NCI-H146 treated with DMSO at 0.1 percent for 48 hours (cell line): Measurements from ENCODE around the gene DNAJB5.
"Not testable (repeated sequence)": the region's sequence is repeated elsewhere in the genome, so short reads cannot be mapped to it uniquely, and the experiment has no call there.

Source experiments
- DNase-seq: peaks from one replicate; lab custom pipeline; 2025; ENCODE audit not compliant: unreplicated experiment; lab: John Stamatoyannopoulos, UW

The DNAJB5 gene

DNA sequence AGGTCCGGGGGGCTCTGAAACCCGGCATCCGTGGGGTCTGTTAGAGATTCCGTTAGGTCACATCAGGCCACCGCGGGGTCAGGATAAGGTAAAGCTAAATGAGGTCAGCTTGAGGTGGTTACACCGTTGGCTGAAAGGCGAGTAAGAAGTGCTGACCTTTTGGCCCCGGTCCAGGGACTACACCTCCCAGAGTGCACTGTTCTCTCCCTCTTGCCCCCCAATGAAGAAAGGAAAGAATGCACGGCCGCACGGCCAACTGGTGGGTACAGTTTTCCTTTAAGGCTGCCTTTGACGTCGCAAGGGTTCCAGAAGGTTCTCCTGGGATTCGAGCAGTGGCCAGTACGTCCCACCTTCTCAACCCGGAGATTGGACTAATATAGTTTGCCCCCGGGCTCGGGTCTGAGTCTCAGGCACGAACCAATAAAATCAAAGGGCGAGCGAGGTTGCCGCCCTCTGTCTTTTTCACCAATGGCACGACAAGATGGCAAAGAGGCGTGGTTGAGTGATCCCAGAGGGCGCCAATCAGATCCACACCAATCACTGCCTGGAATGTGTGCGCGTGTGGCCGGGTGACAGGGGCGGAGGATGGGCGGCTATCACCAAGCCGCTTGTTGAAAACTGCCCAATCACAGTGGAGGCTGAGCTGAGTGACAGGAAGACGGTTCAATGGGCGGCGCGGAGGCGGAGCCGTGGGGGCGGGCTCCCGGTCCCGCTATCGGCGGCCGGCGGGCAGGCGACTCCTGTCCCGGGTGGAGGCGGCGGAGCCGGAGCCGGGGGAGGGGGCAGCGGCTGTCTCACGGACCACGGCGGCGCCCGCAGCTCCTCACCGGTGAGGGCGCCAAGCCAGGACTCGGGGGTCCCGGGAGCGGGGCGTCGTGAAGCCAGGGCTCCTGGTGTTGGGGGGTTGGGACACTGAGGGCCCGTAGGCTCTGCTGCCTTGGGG, at the start of gene DNAJB5:
DNAJB5 (plus strand) TSS at position 743 of the 943 bp plus-strand sequence. CDS start 886 bp downstream, outside the sequence.
- peak; percentile 99 for DNase-seq

DNA sequence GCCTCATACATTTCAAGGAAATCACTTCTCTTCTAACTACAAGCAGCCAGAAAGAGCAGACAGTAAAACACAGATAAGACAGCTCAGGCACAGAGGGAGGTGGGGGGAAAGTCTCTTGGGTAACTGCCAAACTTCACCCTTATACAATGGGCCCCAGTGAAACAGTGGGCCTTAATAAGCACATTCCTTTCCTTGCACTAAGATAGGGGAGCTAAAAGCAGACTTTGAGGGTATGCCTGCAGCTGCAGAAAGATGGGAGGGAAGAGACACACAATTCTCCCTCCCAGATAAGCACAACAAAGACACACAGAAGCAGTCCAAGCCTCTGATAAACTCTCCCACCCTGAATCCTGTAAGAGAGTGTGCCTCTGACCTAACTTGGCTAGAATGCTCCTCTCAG, 49.6 kb upstream of the DNAJB5 start:
- DNase-seq = not testable (repeated sequence)

DNA sequence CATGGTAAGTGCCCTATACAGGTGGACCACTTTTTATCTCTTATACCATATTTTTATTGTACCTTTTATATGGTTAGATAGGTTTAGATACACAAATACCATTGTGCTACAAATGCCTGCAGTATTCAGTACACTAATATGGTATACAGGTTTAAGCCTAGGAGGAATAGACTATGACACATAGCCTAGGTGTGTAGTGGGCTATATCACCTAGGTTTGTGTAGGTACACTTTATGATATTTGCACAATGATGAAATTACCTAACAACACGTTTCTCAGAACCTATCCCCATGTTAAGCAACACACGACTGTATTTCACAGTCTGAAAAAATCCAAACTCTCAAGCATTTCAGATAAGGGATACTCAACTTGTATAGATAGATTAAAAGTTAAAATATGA, 41.1 kb upstream of the DNAJB5 start:
- no peak for DNase-seq

DNA sequence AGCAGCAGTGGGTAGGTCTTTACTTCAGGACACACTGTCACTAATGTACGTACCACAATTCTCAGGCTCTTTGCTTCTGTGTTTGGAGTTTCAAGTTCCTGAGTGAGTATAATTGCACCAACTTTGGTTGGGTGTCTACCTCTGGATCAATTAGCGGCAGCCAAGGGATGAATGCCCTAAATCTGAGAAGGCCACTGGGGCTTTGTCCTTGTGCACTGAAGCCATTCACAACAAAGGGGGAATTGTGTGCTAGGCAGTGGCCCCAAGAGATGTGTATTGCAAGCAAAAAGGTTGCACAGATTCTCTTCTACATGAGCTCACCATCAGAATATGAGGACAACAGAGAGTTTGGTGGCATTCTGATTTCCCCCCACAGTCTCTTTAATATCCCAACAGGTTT, 35.3 kb upstream of the DNAJB5 start:
- DNase-seq = no peak

DNA sequence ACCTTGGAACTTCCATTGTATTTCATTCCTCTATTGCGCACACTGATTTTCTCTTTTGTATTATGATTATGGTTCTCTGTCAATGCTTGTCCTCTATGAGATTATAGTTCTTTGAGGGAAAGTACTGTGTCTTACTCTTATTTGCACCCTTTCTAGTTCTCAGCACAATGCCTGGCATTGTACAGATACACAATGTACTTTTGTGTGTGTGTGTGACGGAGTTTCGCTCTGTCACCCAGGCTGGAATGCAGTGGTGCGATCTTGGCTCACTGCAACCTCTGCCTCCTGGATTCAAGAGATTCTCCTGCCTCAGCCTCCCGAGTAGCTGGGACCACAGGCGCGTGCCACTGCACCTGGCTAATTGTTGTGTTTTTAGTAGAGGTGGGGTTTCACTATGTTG, 33.5 kb upstream of the DNAJB5 start:
- DNase-seq = not testable (repeated sequence)

DNA sequence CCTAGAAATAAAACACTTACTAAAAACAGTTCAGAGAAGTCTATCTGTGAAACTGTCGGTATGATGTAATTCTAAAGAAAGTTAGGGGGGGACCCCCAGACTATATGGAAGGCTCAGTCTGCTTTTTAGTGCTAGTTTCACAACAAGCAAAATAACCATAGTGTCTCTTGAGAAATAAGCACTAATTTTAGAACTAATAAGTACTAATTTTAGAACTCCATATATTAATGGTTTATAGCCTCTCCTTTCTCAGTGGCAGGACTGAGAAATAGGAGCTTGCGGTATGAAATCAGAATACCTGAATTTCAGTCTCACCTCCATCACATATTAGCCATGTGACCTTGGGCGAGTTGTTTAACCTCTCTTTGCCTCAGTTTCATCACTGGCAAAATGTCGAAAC, 32.9 kb upstream of the DNAJB5 start:
- DNase-seq = no peak

DNA sequence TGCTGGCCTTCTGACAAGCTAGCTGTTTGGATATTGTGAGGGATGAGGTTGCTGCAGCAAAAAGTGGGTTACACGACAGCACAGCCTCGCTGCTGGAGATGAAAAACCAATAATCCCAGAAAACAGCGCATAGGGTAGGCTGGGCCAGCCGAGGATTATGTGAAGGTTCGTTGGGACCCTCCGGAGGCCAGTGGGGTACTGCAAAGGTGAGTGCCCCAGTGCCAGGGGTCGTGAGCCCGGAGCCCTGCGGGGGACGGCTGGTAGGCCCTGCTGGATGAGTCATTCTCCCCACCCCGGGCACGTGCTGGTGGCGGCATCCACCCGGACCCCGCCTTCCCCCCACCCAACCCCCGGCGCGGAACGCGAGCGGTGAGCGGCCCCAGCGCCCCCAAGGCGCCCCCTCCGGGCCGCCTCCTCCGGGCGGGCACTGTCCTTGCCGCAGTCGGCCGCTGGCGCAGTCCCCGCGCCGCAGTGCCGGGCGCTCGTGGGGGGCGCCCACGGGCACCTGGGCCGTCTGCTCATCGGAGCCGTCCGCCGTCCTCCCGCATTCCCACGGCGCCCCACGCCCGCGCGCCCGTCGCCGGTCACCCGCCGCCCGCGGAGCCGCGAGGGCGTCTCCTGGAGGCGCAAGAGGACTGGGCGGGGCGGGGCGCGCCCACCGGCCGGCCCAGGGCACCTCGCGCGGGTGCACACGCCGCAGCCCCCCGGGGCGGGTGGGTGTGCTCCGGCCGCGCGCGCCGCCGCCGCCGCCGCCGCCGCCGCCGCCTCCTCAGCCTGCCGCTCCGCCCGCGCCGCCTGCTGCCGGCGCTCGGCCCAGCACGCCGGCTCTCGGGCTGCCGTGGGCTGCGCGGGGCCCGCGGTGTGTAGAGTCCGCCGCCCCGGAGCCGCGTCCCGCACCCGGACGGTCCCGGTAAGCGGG, 31.8 kb upstream of the DNAJB5 start, which contains the start of gene PHF24:
PHF24 (plus strand) TSS at position 794 of the 919 bp plus-strand sequence. CDS start 13,014 bp downstream, outside the sequence.
- DNase-seq = no peak

DNA sequence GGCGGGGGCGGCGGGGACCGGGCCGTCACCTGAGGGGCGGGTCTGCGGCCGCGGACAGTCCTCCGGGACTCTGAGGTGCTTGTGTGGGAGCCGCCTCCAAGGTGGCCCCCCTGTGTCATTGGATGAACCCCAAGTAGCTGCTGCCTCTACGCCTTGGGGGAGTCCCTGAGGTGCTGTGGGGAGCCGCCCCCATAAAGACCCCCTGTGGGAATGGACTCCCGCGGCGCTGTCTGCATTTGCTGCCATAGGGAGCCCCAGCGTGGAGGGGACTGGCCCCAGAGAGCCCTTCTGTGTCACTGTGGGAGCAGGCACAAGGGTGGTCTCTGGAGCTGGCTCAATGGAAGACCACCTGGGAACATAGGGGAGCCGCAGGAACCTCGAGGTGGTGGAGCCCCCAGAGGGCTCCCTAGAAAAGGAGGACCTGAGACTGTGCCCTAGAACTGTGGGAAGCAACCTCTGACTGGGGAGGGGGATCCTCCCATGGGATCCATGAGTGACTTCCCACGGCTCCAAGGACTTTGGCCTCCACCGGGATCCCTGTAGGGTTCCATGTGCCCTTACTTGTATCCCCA, 31.0 kb upstream of the DNAJB5 start:
- DNase-seq = no peak

DNA sequence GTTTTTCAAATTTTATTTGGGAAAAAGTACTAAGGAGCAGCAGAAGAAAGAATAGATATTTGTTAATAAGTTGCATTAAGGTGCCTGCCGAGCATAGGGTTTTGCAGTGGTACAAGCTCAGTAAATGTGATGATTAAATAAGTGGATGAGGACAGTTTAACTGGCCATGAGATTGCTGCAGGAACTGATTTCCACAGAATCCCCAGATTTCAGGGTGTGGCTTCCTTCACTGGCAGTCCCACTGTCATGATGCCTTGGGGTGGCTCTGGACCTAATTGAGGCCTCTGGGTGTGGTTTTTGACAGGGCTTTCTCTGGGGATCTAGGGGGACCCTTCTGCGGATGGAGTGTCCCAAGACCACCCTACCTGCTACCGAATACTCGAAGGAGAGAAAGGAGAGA, 30.1 kb upstream of the DNAJB5 start:
- DNase-seq = no peak

DNA sequence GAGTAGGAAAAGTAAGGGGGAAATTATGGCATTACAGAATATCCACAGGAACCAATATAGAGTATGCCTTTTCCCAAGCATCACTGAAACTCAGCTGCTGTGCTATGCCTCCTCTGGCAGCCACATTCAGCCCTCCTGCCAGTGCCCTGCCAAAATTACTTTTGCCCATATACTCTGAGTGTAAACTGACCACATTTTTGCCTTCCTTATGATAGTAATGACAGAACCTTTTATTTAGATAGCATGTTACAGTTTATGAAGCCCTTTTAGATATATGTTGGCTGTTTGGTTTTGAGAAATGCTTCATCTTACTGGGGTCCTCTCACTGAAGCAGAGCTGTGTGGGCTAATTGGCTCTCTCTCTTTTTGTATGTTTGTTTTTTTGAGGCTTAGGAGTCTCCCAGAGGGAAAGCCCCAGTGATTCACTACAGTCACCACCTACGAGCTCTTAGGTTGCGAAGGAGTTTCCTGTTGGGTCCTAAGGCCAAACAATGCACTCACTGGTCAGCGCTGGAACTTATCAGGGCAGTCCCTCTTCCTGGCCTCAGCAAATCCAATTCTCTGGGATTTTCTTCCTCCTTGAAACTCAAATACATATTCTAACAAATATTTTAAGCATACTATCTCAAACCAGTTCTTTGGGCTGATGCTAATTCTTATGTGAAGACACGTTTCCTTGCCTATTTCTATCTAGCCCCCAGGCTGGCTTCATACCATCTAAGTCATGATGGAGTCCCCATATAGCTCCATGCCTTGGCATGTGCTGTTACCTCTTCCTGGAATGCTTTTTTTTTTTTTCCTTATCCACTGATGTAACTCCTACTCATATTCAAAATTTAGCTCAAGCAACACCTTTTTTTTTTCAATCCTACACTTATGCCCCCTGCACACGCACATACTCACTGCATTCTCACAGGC, 27.7 kb upstream of the DNAJB5 start:
- no peak for DNase-seq

DNA sequence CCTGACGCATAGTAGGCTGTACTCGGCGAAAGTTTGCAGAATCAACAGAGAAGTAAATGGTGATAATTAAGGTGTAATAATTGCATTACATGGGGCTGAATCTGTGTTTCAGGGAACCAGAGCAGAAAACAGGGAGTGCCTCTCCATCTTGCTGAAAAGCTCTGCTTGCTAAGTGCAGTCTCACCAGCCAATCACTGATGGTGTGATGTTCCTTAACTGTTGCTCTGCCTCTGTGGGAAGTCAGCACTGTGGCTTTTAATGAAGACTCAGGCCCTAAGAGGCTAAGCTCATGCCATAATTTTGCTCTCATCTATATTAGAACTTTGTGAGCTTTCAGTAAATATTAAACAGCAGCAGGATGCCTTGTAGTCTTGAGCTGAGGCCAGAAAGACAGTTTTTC, 27.0 kb upstream of the DNAJB5 start:
- DNase-seq = no peak

DNA sequence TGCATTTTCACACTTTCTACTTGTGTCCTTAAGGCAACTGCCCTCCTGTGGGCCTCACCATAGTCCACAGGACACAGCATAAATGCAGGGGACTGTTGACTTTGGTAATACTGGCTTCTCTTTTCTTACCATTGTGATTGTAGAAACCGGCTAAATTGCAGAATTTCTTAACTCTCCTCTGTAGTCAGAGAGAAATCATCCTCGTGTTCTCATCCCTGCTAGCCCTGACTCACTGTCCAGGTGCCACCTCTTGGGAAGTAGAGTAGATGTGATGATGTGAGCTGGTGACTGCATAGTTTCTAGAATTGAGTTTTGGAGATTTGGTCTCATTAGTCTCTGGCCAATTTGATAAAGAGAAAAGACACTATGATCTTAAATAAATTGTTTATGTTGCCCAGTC, 26.0 kb upstream of the DNAJB5 start:
- no peak for DNase-seq

DNA sequence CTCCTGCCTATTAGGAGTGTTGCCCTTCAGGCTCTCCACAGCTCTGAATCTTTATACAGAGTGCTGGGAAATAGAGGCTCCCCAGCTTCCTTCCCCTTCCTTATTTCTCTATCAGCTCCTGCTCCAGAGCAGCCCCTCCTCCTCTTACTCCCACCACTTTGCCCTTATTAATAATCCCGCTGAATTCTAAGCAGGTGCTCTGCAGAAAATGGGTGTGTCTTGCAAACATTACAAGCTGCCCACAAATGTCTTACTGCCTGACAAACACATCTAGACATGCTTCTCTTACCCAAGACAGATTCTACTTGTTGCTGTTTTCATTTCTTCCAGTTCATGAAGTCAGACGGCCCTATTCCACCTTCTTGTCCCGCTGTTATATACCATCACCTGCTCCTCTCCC, 25.1 kb upstream of the DNAJB5 start:
- DNase-seq = no peak

DNA sequence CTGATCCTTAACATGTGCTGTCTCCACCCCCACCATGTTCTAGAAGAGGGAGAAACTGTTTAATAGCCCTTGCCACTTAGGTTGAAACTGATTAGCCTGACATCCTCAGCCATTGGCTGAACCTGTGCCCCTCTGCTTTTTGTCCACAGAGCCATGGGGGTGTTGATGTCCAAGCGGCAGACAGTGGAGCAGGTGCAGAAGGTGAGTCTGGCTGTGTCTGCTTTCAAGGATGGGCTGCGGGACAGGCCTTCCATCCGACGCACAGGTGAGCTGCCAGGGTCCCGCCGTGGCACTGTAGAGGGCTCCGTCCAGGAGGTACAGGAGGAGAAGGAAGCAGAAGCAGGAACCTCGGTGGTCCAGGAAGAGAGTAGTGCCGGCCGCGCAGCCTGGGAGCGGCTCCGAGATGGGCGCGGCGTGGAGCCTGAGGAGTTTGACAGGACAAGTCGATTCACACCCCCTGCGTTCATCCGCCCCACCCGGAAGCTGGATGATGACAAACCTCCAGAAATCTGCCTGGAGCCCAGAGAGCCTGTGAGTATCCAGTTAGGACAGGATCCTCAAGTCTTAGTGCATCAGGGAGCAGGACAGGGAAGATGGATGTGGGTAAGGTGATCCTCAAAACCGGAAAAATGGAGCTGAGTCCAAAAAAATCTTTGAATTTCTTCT, 18.3 kb upstream of the DNAJB5 start:
- DNase-seq = no peak

DNA sequence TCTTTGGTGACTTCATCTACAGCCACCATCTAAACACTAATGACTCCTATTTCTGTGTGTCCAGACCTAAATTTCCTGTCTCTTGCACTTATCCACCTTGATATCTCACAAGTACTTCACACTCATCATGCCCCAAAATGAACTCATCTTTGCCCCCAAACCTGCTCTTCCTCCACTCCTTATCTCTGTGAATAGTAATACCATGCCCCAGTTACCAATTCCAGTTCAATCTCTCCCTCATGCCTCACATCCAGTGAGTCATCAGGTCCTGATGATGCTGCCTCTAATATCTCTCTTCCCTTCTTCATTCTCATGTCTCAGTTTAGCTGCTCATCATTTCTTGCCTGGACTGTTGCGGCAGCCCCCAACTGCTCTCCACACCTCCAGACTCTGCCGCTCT, 14.9 kb upstream of the DNAJB5 start:
- DNase-seq = no peak

DNA sequence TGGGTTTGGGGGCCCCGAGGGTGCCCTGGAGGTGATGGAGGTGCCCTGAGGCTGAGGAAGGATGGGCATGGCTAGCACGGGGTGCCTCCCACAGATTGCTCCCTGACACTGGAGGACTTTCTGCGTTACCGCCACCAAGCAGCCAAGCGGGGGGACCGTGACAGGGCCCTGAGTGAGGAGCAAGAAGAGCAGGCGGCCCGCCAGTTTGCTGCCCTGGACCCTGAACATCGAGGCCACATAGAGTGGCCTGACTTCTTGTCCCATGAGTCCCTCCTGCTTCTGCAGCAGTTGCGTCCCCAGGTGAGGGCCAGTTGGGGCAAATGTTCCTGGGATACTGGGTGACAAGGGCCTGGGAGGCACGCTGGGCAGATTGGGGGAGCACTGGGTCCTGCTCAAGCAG, 13.1 kb upstream of the DNAJB5 start:
- DNase-seq = no peak

DNA sequence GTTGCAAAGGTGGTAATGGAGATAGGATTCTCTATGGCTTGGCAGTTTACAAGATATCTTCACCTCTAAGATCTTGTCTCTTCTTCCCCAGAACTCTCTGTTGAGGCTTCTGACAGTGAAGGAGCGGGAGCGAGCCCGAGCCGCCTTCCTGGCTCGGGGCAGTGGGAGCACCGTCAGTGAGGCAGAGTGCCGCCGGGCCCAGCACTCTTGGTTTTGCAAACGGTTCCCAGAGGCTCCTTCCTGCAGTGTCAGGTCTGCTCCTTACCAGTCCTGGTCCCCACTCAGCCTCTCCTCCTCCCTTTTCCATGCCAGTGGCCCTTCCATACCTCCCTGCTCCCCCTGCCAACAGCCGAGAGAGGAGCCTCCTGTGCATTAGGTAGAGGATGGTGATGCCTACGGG, 12.6 kb upstream of the DNAJB5 start:
- no peak for DNase-seq

DNA sequence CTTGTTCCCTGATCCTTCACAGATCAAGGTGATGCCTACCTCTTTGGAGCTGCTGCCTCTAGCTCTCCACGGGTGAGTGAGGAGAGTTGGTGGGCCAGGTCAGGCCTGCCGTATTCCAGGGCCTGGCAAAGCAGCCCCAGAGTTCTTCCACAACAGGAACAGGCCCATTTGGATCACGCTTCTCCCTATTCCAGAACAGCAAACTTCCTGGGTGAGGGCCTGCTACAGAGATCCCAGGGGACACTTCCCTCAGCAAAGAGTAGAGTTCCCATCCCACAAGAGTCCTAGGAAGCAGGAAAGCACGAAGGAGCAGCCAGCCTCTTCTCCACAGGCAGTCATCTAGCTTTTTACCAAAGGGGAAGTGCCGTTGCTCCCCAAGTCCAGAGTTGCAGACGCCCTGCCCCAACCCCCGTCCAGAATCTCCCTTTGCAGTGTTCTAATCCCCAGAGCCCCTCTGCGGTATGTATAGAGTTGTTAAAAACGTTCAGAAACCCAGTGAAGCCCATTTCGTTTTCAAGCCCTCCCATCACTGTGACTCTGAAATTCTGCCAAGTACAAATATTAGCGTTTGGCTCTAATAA, 9.3 kb upstream of the DNAJB5 start:
- DNase-seq = no peak

DNA sequence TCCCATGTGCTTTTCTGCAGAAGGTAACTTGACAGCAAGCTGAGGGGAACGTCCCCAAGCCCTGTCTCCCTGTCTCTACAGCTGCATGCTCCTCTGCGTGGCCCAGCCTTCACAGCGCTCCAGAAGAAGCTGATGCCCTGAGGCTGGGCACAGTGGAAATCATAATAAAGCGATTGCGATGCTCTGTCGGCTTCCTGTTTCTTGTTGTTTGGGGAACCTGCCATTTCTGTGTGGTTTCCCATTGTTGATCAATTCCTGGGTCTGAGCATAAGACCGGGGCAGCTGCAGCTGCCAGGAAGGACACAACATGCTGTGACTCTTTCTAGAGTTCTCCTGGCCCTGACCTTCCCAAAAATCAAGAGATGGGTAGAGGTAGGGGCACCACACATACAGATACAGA, 7.2 kb upstream of the DNAJB5 start:
- DNase-seq = no peak
